ENCODE measurements around the gene PBX3. TPM values are rescaled to one million over a fixed set of nuclear protein-coding genes. Genes with fewer than 3 reads are reported as not detected.

PBX3 gene
- total RNA-seq, 1 experiment from 2014 or later: 8.8 TPM

GRCh38 chr9:125993466-125993865, 246.3 kb downstream of the PBX3 start:
- DNase-seq: no peak
- Histone ChIP-seq H3K9me3 (ENCODE audit: low read length) (no peaks in the 10 kb centered on the region), H3K27ac (ENCODE audit: low read length) (no peak overlapping the region)

GRCh38 chr9:125994066-125994943, 247.1 kb downstream of the PBX3 start:
- no peaks in the 10 kb centered on the region for H4K20me1 ChIP-seq (ENCODE audit: insufficient read depth, low read depth, low read length)
- no peaks in the 10 kb centered on the region for H3K79me2 ChIP-seq (ENCODE audit: low read length)
- H3K4me3 ChIP-seq (ENCODE audit: low read length): no peak overlapping the region
- H3K9ac ChIP-seq (ENCODE audit: low read length): no peak overlapping the region
- no peaks in the 10 kb centered on the region for H3K36me3 ChIP-seq (ENCODE audit: insufficient read depth, low read length)
- H3K9me2 ChIP-seq (replicated peaks; ENCODE audit: insufficient read depth, low read length): no peaks in the 10 kb centered on the region
- H3K27ac ChIP-seq (ENCODE audit: low read length): no peak overlapping the region
- no peak overlapping the region for H2AFZ ChIP-seq (ENCODE audit: low read length)
- no peaks in the 10 kb centered on the region for H3K9me3 ChIP-seq (ENCODE audit: low read length)
- no peaks in the 10 kb centered on the region for H3K4me1 ChIP-seq (ENCODE audit: low read length)
- H3K27me3 ChIP-seq (ENCODE audit: low read length): no peaks in the 10 kb centered on the region
- DNase-seq: no peak
- H3K4me2 ChIP-seq (ENCODE audit: low read depth, low read length, poor library complexity, severe bottlenecking): no peak overlapping the region

More at GRCh38 chr9:125993466-125993865, 246.3 kb downstream of the PBX3 start:
- Histone ChIP-seq H3K9me2 (replicated peaks; ENCODE audit: insufficient read depth, low read length) (no peaks in the 10 kb centered on the region), H3K79me2 (ENCODE audit: low read length) (no peaks in the 10 kb centered on the region), H2AFZ (ENCODE audit: low read length) (no peak overlapping the region), H3K9ac (ENCODE audit: low read length) (no peak overlapping the region), H3K4me1 (ENCODE audit: low read length) (no peaks in the 10 kb centered on the region), H3K4me3 (ENCODE audit: low read length) (no peak overlapping the region), H3K36me3 (ENCODE audit: insufficient read depth, low read length) (no peaks in the 10 kb centered on the region), H3K27me3 (ENCODE audit: low read length) (no peaks in the 10 kb centered on the region), H3K4me2 (ENCODE audit: low read depth, low read length, poor library complexity, severe bottlenecking) (no peak overlapping the region), H4K20me1 (ENCODE audit: insufficient read depth, low read depth, low read length) (no peaks in the 10 kb centered on the region)

- no peak overlapping the region for H3K4me2 ChIP-seq (ENCODE audit: low read depth, low read length, poor library complexity, severe bottlenecking)
- H3K9ac ChIP-seq (ENCODE audit: low read length): no peak overlapping the region
- H3K36me3 ChIP-seq (ENCODE audit: insufficient read depth, low read length): no peaks in the 10 kb centered on the region
- no peaks in the 10 kb centered on the region for H3K9me3 ChIP-seq (ENCODE audit: low read length)
- H4K20me1 ChIP-seq (ENCODE audit: insufficient read depth, low read depth, low read length): no peaks in the 10 kb centered on the region
- no peak for DNase-seq
- H3K27ac ChIP-seq (ENCODE audit: low read length): no peak overlapping the region
- H3K4me1 ChIP-seq (ENCODE audit: low read length): no peaks in the 10 kb centered on the region
- no peak overlapping the region for H2AFZ ChIP-seq (ENCODE audit: low read length)
- no peaks in the 10 kb centered on the region for H3K27me3 ChIP-seq (ENCODE audit: low read length)
- no peaks in the 10 kb centered on the region for H3K79me2 ChIP-seq (ENCODE audit: low read length)
- H3K9me2 ChIP-seq (replicated peaks; ENCODE audit: insufficient read depth, low read length): no peaks in the 10 kb centered on the region
- H3K4me3 ChIP-seq (ENCODE audit: low read length): no peak overlapping the region
These were observed 247.8 kb downstream of the PBX3 start for GRCh38 chr9:125995006-125995405.

GRCh38 chr9:125995706-125996105, 248.5 kb downstream of the PBX3 start:
- Histone ChIP-seq H3K36me3 (ENCODE audit: insufficient read depth, low read length) (no peaks in the 10 kb centered on the region), H3K4me3 (ENCODE audit: low read length) (no peak overlapping the region), H3K27ac (ENCODE audit: low read length) (no peak overlapping the region), H4K20me1 (ENCODE audit: insufficient read depth, low read depth, low read length) (no peaks in the 10 kb centered on the region), H3K9me3 (ENCODE audit: low read length) (no peaks in the 10 kb centered on the region), H3K27me3 (ENCODE audit: low read length) (no peaks in the 10 kb centered on the region), H3K79me2 (ENCODE audit: low read length) (no peaks in the 10 kb centered on the region), H3K9me2 (replicated peaks; ENCODE audit: insufficient read depth, low read length) (no peaks in the 10 kb centered on the region), H3K4me1 (ENCODE audit: low read length) (no peaks in the 10 kb centered on the region), H2AFZ (ENCODE audit: low read length) (no peak overlapping the region), H3K4me2 (ENCODE audit: low read depth, low read length, poor library complexity, severe bottlenecking) (no peak overlapping the region), H3K9ac (ENCODE audit: low read length) (no peak overlapping the region)
- no peak for DNase-seq

- H3K9ac ChIP-seq (ENCODE audit: low read length): no peak overlapping the region
- no peaks in the 10 kb centered on the region for H3K36me3 ChIP-seq (ENCODE audit: insufficient read depth, low read length)
- H2AFZ ChIP-seq (ENCODE audit: low read length): no peak overlapping the region
- no peaks in the 10 kb centered on the region for H3K9me3 ChIP-seq (ENCODE audit: low read length)
- DNase-seq: no peak
- H3K27me3 ChIP-seq (ENCODE audit: low read length): no peaks in the 10 kb centered on the region
- H3K79me2 ChIP-seq (ENCODE audit: low read length): no peaks in the 10 kb centered on the region
- H3K9me2 ChIP-seq (replicated peaks; ENCODE audit: insufficient read depth, low read length): no peaks in the 10 kb centered on the region
- no peak overlapping the region for H3K4me2 ChIP-seq (ENCODE audit: low read depth, low read length, poor library complexity, severe bottlenecking)
- H3K4me1 ChIP-seq (ENCODE audit: low read length): no peaks in the 10 kb centered on the region
- no peak overlapping the region for H3K4me3 ChIP-seq (ENCODE audit: low read length)
- H4K20me1 ChIP-seq (ENCODE audit: insufficient read depth, low read depth, low read length): no peaks in the 10 kb centered on the region
- H3K27ac ChIP-seq (ENCODE audit: low read length): no peak overlapping the region
These were observed 249.6 kb downstream of the PBX3 start for GRCh38 chr9:125996791-125997190.

GRCh38 chr9:125997196-125997823, 250.1 kb downstream of the PBX3 start:
- H3K27ac ChIP-seq (ENCODE audit: low read length): no peak overlapping the region
- no peaks in the 10 kb centered on the region for H3K9me3 ChIP-seq (ENCODE audit: low read length)
- H3K9ac ChIP-seq (ENCODE audit: low read length): no peak overlapping the region
- H3K27me3 ChIP-seq (ENCODE audit: low read length): no peaks in the 10 kb centered on the region
- H4K20me1 ChIP-seq (ENCODE audit: insufficient read depth, low read depth, low read length): no peaks in the 10 kb centered on the region
- no peaks in the 10 kb centered on the region for H3K9me2 ChIP-seq (replicated peaks; ENCODE audit: insufficient read depth, low read length)
- no peak for DNase-seq
- no peaks in the 10 kb centered on the region for H3K79me2 ChIP-seq (ENCODE audit: low read length)
- H3K4me1 ChIP-seq (ENCODE audit: low read length): no peaks in the 10 kb centered on the region
- H3K4me2 ChIP-seq (ENCODE audit: low read depth, low read length, poor library complexity, severe bottlenecking): no peak overlapping the region
- no peaks in the 10 kb centered on the region for H3K36me3 ChIP-seq (ENCODE audit: insufficient read depth, low read length)
- no peak overlapping the region for H2AFZ ChIP-seq (ENCODE audit: low read length)
- no peak overlapping the region for H3K4me3 ChIP-seq (ENCODE audit: low read length)

- DNase-seq: no peak
- Histone ChIP-seq H3K9me2 (replicated peaks; ENCODE audit: insufficient read depth, low read length) (no peaks in the 10 kb centered on the region), H3K27ac (ENCODE audit: low read length) (no peak overlapping the region), H3K36me3 (ENCODE audit: insufficient read depth, low read length) (no peaks in the 10 kb centered on the region), H3K9ac (ENCODE audit: low read length) (no peak overlapping the region), H3K9me3 (ENCODE audit: low read length) (no peaks in the 10 kb centered on the region), H2AFZ (ENCODE audit: low read length) (no peak overlapping the region), H3K4me2 (ENCODE audit: low read depth, low read length, poor library complexity, severe bottlenecking) (no peak overlapping the region), H4K20me1 (ENCODE audit: insufficient read depth, low read depth, low read length) (no peaks in the 10 kb centered on the region), H3K27me3 (ENCODE audit: low read length) (no peaks in the 10 kb centered on the region), H3K4me3 (ENCODE audit: low read length) (no peak overlapping the region), H3K4me1 (ENCODE audit: low read length) (no peaks in the 10 kb centered on the region), H3K79me2 (ENCODE audit: low read length) (no peaks in the 10 kb centered on the region)
These were observed 251.8 kb downstream of the PBX3 start for GRCh38 chr9:125998837-125999503.

GRCh38 chr9:125999504-125999881, 252.3 kb downstream of the PBX3 start:
- no peaks in the 10 kb centered on the region for H3K9me2 ChIP-seq (replicated peaks; ENCODE audit: insufficient read depth, low read length)
- DNase-seq: no peak
- H3K9me3 ChIP-seq (ENCODE audit: low read length): no peaks in the 10 kb centered on the region
- no peaks in the 10 kb centered on the region for H4K20me1 ChIP-seq (ENCODE audit: insufficient read depth, low read depth, low read length)
- no peak overlapping the region for H3K4me2 ChIP-seq (ENCODE audit: low read depth, low read length, poor library complexity, severe bottlenecking)
- no peaks in the 10 kb centered on the region for H3K36me3 ChIP-seq (ENCODE audit: insufficient read depth, low read length)
- no peaks in the 10 kb centered on the region for H3K79me2 ChIP-seq (ENCODE audit: low read length)
- no peaks in the 10 kb centered on the region for H3K4me1 ChIP-seq (ENCODE audit: low read length)
- no peaks in the 10 kb centered on the region for H3K27me3 ChIP-seq (ENCODE audit: low read length)
- H3K9ac ChIP-seq (ENCODE audit: low read length): no peak overlapping the region
- no peak overlapping the region for H3K4me3 ChIP-seq (ENCODE audit: low read length)
- H2AFZ ChIP-seq (ENCODE audit: low read length): no peak overlapping the region
- no peak overlapping the region for H3K27ac ChIP-seq (ENCODE audit: low read length)

All from Karpas-422 (cell line).